SK-N-SH (cell line): ENCODE data around the gene WASF3.

Experiments used
- EP300 ChIP-seq, 2 experiments: IDR thresholded peaks; 2 replicates each; pipeline versions ENCODE4 v1.4.0 to v1.6.1; 2012; ENCODE audit warnings: borderline replicate concordance in 1 of 2, low read depth in 1 of 2, low read length in 1 of 2
- EZH2phosphoT487 ChIP-seq: fragments of 200-600 bp; sonication (generic); IDR thresholded peaks from 2 replicates; pipeline ENCODE4 v1.6.1; 2017; ENCODE audit warnings: low read depth, mixed run types, mild to moderate bottlenecking, antibody characterized with exemption, moderate library complexity, borderline replicate concordance
- FOSL2 ChIP-seq: IDR thresholded peaks from 2 replicates; pipeline ENCODE4 v1.4.0; 2012; ENCODE audit warnings: low read depth, mild to moderate bottlenecking, moderate library complexity, borderline replicate concordance
- GATA2 ChIP-seq: sonication (generic); formaldehyde crosslinking; IDR thresholded peaks from 2 replicates; pipeline ENCODE4 v1.5.0; 2020; ENCODE audit warnings: mild to moderate bottlenecking, missing genetic modification reagents
- MEF2A ChIP-seq: IDR thresholded peaks from 2 replicates; pipeline ENCODE4 v1.4.0; 2012; ENCODE audit warnings: low read depth, borderline replicate concordance
- POLR2AphosphoS5 ChIP-seq: IDR thresholded peaks from 2 replicates; pipeline ENCODE4 v1.6.1; 2012; ENCODE audit warnings: low read depth, low read length
- RAD21 ChIP-seq: IDR thresholded peaks from 2 replicates; pipeline ENCODE4 v1.6.1; 2012; ENCODE audit warnings: mild to moderate bottlenecking, low read length
- SMC3 ChIP-seq: IDR thresholded peaks from 2 replicates; pipeline ENCODE4 v1.6.1; 2012; ENCODE audit warnings: low read depth, low read length, improper control_type of control experiment
- TCF12 ChIP-seq: IDR thresholded peaks from 2 replicates; pipeline ENCODE4 v1.4.0; 2012
- YY1 ChIP-seq: IDR thresholded peaks from 2 replicates; pipeline ENCODE4 v1.4.0; 2012; ENCODE audit warnings: low read depth, mild to moderate bottlenecking
- TF ChIP-seq, protein P1 (sequence below): fragments of 200-600 bp; sonication (generic); IDR thresholded peaks from 2 replicates; pipeline ENCODE4 v1.6.1; 2017; ENCODE audit warnings: antibody characterized with exemption, mild to moderate bottlenecking, moderate library complexity

DNA sequence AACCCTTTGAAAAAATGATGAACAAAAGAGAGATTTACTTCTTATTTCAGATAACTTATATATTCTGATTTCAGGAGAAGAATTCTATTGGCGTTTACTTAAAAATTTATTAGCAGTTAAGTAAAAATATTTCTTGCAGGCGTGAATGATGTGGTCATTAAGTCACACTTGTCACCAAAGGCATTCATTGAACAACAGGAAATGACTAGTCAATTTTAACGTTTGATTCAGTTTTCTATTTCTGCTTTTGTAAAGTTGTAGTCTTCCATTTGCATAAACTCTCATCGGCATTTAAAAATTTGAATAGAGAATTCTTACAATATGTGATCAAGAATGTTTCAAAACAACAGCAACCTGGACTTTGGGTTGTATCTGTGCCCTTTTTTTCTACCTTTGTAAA lies 119.7 kb downstream of the WASF3 start:
- TF ChIP-seq MEF2A (no peak), SMC3 (no peak), EP300 (IDR thresholded peaks at IDR 0.05; ENCODE audit: borderline replicate concordance in 1 of 2, low read depth in 1 of 2, low read length in 1 of 2) (no peak), EZH2phosphoT487 (no peak), FOSL2 (no peak), POLR2AphosphoS5 (no peak), GATA2 (no peak), YY1 (no peak), RAD21 (no peak), TCF12 (no peak)
- TF ChIP-seq, protein P1, sequence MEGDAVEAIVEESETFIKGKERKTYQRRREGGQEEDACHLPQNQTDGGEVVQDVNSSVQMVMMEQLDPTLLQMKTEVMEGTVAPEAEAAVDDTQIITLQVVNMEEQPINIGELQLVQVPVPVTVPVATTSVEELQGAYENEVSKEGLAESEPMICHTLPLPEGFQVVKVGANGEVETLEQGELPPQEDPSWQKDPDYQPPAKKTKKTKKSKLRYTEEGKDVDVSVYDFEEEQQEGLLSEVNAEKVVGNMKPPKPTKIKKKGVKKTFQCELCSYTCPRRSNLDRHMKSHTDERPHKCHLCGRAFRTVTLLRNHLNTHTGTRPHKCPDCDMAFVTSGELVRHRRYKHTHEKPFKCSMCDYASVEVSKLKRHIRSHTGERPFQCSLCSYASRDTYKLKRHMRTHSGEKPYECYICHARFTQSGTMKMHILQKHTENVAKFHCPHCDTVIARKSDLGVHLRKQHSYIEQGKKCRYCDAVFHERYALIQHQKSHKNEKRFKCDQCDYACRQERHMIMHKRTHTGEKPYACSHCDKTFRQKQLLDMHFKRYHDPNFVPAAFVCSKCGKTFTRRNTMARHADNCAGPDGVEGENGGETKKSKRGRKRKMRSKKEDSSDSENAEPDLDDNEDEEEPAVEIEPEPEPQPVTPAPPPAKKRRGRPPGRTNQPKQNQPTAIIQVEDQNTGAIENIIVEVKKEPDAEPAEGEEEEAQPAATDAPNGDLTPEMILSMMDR, result no peak
